GM19324 (cell line): Measurements from ENCODE around the gene AHDC1.

Experiments used
- ATAC-seq: cut with Tn5 transposase; IDR thresholded peaks from one replicate; pipeline ENCODE4 v1.9.1; 2021; ENCODE audit warnings: mild to moderate bottlenecking, moderate library complexity; ENCODE audit not compliant: unreplicated experiment, low FRiP score

Gene AHDC1

GRCh38 chr1:27615346-27616192 is 11.6 kb upstream of the AHDC1 start:
- ATAC-seq: no peak

GRCh38 chr1:27614625-27615344 is 10.8 kb upstream of the AHDC1 start:
- ATAC-seq: no peak

- no peak for ATAC-seq
Measured at GRCh38 chr1:27614043-27614624, 10.2 kb upstream of the AHDC1 start.

- no peak for ATAC-seq
Measured at GRCh38 chr1:27612718-27613117, 8.8 kb upstream of the AHDC1 start.

- ATAC-seq: no peak
Measured at GRCh38 chr1:27611450-27611849, 7.5 kb upstream of the AHDC1 start.

- ATAC-seq: no peak
Measured at GRCh38 chr1:27609618-27610240, 5.8 kb upstream of the AHDC1 start.

GRCh38 chr1:27609210-27609555 is 5.2 kb upstream of the AHDC1 start:
- no peak for ATAC-seq

GRCh38 chr1:27607239-27607804 is 3.4 kb upstream of the AHDC1 start:
- no peak for ATAC-seq

GRCh38 chr1:27606708-27607238 is 2.8 kb upstream of the AHDC1 start:
- no peak for ATAC-seq

GRCh38 chr1:27605796-27606707 is 2.1 kb upstream of the AHDC1 start:
- ATAC-seq: no peak

- no peak for ATAC-seq
Measured at GRCh38 chr1:27605300-27605766, 1.4 kb upstream of the AHDC1 start.

- no peak for ATAC-seq
Measured at GRCh38 chr1:27604579-27605299, 795 bp upstream of the AHDC1 start.

- no peak for ATAC-seq
Measured at GRCh38 chr1:27603309-27603680, 649 bp downstream of the AHDC1 start.

GRCh38 chr1:27602462-27603308 is 1.3 kb downstream of the AHDC1 start:
- no peak for ATAC-seq

GRCh38 chr1:27601771-27602461 is 2.0 kb downstream of the AHDC1 start:
- ATAC-seq: no peak

- ATAC-seq: no peak
Measured at GRCh38 chr1:27601321-27601770, 2.6 kb downstream of the AHDC1 start.

GRCh38 chr1:27600498-27601175 is 3.3 kb downstream of the AHDC1 start:
- no peak for ATAC-seq
